ENCODE data around the gene NEK9. TPM values are rescaled to one million over a fixed set of nuclear protein-coding genes. Genes with fewer than 3 reads are reported as not detected.

Gene NEK9
- total RNA-seq, 2 donors from 2014 or later = 26.4 to 38.4 TPM

DNA sequence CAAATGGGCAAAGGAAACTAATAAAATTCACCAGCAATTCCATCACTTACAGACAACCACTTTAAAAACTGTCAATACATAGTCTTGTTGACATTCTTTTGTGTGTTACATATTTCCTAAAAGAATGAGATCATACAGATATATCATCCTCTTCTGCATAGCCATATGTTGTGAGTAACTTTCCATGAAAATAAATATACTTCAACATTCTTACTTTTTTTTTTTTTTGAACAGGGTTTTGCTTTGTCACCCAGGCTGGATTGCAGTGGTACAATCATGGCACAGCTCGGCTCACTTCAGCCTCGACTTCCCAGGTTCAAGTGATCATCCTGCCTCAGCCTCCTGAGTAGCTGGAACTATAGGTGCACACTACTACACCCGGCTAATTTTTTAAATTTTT is 36.5 kb downstream of the NEK9 start:
- intact Hi-C loops (cut with DNase I) = no loop called here
- 91 to 92% methylated on average over 3 of the region's 3 CpGs for WGBS, 2 donors
- H3K27ac ChIP-seq = no peak overlapping the region
- peaks cover 7 to 35% of the 10 kb centered on the region in 2 donors for H3K36me3 ChIP-seq (replicated peaks in 1 of 2; ENCODE audit: insufficient read depth in 1 of 2, low read depth in 2 of 2)
- TF ChIP-seq POLR2A (IDR thresholded peaks at IDR 0.05) = no peak
- TF ChIP-seq, protein P1, sequence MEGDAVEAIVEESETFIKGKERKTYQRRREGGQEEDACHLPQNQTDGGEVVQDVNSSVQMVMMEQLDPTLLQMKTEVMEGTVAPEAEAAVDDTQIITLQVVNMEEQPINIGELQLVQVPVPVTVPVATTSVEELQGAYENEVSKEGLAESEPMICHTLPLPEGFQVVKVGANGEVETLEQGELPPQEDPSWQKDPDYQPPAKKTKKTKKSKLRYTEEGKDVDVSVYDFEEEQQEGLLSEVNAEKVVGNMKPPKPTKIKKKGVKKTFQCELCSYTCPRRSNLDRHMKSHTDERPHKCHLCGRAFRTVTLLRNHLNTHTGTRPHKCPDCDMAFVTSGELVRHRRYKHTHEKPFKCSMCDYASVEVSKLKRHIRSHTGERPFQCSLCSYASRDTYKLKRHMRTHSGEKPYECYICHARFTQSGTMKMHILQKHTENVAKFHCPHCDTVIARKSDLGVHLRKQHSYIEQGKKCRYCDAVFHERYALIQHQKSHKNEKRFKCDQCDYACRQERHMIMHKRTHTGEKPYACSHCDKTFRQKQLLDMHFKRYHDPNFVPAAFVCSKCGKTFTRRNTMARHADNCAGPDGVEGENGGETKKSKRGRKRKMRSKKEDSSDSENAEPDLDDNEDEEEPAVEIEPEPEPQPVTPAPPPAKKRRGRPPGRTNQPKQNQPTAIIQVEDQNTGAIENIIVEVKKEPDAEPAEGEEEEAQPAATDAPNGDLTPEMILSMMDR (IDR thresholded peaks at IDR 0.05) = no peak
- ATAC-seq = no peak
- DNase-seq = no peak
- H3K4me3 ChIP-seq = no peak overlapping the region
- H3K4me1 ChIP-seq = no peaks in the 10 kb centered on the region
- no peaks in the 10 kb centered on the region for H3K9me3 ChIP-seq
- no peaks in the 10 kb centered on the region for H3K27me3 ChIP-seq

DNA sequence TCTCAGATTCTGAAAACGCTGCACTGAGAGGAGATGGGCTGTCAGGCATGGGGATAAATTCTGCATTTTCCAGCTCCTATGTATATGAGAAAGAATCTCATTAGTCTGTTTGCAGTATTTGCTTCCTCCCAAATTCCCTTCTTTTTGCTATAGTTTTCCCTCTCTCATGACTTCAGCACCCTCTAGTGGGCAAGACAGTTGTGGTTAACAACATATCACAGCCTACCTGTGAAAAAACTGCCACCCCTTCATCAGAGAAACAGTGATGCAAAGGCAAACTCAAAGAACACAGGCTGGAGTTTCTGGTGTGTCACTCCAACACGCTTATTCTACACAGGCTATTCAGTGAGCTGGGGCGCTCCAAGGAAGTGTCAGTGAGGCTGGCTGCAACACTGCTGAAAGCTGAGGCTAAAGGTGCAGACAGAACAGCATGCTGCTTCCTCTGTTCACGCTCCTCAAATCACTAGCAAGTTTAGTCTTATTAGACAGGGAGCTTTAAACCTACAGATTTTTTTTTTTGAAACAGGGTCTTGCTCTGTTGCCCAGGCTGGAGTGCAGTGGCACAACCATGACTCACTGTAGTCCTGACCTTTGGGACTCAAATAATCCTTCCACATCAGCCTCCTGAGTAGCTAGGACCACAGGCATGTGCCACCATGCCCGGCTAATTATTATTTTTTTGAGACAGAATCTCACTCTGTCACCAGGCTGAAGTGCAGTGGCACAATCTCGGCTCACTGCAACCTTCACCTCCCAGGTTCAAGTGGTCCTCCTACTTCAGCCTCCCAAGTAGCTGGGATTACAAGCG is 38.1 kb downstream of the NEK9 start:
- Histone ChIP-seq H3K27me3 (no peaks in the 10 kb centered on the region), H3K9me3 (no peaks in the 10 kb centered on the region), H3K36me3 (replicated peaks in 1 of 2; ENCODE audit: insufficient read depth in 1 of 2, low read depth in 2 of 2) (peaks cover 7 to 27% of the 10 kb centered on the region in 2 donors), H3K4me1 (peaks cover 10% of the 10 kb centered on the region), H3K27ac (no peak overlapping the region), H3K4me3 (no peak overlapping the region)
- ATAC-seq = peak; percentile 73
- intact Hi-C loops (cut with DNase I) = loop anchor here (5.0 to 10.0 kb wide), 2 partner anchors 141 to 224 kb away; no protein-coding TSS in a partner anchor
- DNase-seq = peak; percentile 56 to 73 (median 62)
- 60 to 68% methylated on average over 7 of the region's 7 CpGs for WGBS, 2 donors
- TF ChIP-seq POLR2A (IDR thresholded peaks at IDR 0.05) = no peak
- TF ChIP-seq, protein P1 (IDR thresholded peaks at IDR 0.05) = peak; percentile 62 to 91 (median 86)

DNA sequence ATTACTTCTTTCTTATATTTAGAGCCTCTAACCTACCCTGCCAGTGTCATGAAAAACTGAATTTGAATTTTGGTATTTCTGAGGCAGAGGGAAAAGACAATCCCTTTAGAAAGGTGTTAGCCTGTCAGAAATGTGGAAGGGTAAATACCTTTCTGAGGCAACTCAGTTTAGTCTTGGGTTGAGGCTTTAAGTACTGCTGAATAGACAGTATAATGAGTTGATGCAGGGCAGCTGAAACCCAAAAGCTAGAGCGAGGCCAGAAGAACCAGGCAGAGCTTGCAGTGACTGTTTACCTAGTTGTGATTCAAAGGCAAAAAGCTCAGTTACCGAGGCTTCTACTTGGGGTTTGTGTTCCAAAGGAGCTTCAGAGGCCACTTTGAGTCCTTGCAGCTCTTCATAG is 38.7 kb downstream of the NEK9 start:
- Histone ChIP-seq H3K9me3 (no peaks in the 10 kb centered on the region), H3K27me3 (no peaks in the 10 kb centered on the region), H3K36me3 (replicated peaks in 1 of 2; ENCODE audit: insufficient read depth in 1 of 2, low read depth in 2 of 2) (peaks cover 7 to 27% of the 10 kb centered on the region in 2 donors), H3K4me1 (peaks cover 13% of the 10 kb centered on the region), H3K4me3 (no peak overlapping the region), H3K27ac (no peak overlapping the region)
- TF ChIP-seq, protein P1 (IDR thresholded peaks at IDR 0.05) = no peak
- no peak for TF ChIP-seq POLR2A (IDR thresholded peaks at IDR 0.05)
- intact Hi-C loops (cut with DNase I) = loop anchor here (5.0 to 10.0 kb wide), 2 partner anchors 141 to 223 kb away; no protein-coding TSS in a partner anchor
- no peak for DNase-seq
- ATAC-seq = no peak
- 71 to 79% methylated on average over 2 of the region's 2 CpGs for WGBS, 2 donors

DNA sequence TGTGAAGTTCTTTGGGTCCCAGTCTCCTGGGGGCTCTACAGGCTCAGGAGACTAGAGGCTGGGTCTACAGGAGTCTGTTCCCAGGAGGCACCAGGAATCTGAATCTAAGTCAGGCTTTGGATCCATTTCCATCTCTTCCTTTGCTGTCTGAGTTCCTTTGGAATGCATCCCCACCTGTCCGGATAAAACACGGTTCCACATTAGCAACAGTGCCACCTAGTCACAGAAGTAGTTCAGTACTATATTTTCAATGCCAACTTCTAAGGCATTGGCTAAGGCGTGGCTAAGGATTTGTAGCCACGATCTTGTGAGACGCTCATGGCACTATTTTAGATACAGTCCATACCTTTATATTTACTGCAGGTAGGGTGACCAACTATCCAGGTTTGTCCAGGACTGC is 42.3 kb downstream of the NEK9 start:
- peaks cover 41% of the 10 kb centered on the region for H3K4me1 ChIP-seq
- ATAC-seq (peak; percentile 49), DNase-seq (peak in 3 of 4 donors; percentile 22 to 32 (median 22))
- no peaks in the 10 kb centered on the region for H3K27me3 ChIP-seq
- intact Hi-C loops (cut with DNase I) = loop anchor here (10.0 kb wide), 1 partner anchor 220 kb away; no protein-coding TSS in a partner anchor
- peaks cover 7 to 21% of the 10 kb centered on the region in 2 donors for H3K36me3 ChIP-seq (replicated peaks in 1 of 2; ENCODE audit: insufficient read depth in 1 of 2, low read depth in 2 of 2)
- H3K27ac ChIP-seq = peak overlapping the region in 1 of 4 donors; percentile 1
- no peak for TF ChIP-seq POLR2A (IDR thresholded peaks at IDR 0.05)
- TF ChIP-seq, protein P1 (IDR thresholded peaks at IDR 0.05) = peak in 5 of 7 experiments; percentile 14 to 50 (median 47)
- H3K9me3 ChIP-seq = no peaks in the 10 kb centered on the region
- H3K4me3 ChIP-seq = no peak overlapping the region
- 16 to 25% methylated on average over 5 of the region's 5 CpGs for WGBS, 2 donors

All from body of pancreas (tissue), 4 donors.